RWPE2 (cell line): Measurements from ENCODE around the gene PRDM16.

ENCODE experiments used
- ATAC-seq: fragments of 200-7000 bp; cut with Tn5 transposase; 3 replicates; pipeline ENCODE4 v1.9.1; 2021; ENCODE audit warnings: low read depth
- DNase-seq: peaks from one replicate; pipeline ENCODE4 v3.0.0-alpha.2; 2020; ENCODE audit warnings: low spot score
- H3K27ac ChIP-seq: fragments of 450-650 bp; 2 replicates; pipeline ENCODE4 v1.5.1; 2017; ENCODE audit warnings: mild to moderate bottlenecking; ENCODE audit not compliant: poor library complexity, severe bottlenecking
- H3K27me3 ChIP-seq: fragments of 250-450 bp; sonication (Bioruptor Pico); 2 replicates; pipeline ENCODE4 v1.5.1; 2021; ENCODE audit warnings: mild to moderate bottlenecking, moderate library complexity; ENCODE audit not compliant: insufficient read depth, poor library complexity, severe bottlenecking
- H3K36me3 ChIP-seq: fragments of 250-450 bp; sonication (Bioruptor Pico); 2 replicates; pipeline ENCODE4 v1.5.1; 2020; ENCODE audit warnings: low read depth, mild to moderate bottlenecking, moderate library complexity
- H3K4me1 ChIP-seq: fragments of 250-450 bp; sonication (Bioruptor Pico); 2 replicates; pipeline ENCODE4 v1.5.1; 2021; ENCODE audit warnings: mild to moderate bottlenecking, moderate library complexity; ENCODE audit not compliant: insufficient read depth, poor library complexity, severe bottlenecking
- H3K4me3 ChIP-seq: fragments of 250-450 bp; sonication (Bioruptor Pico); 2 replicates; pipeline ENCODE4 v1.5.1; 2021; ENCODE audit warnings: mild to moderate bottlenecking, moderate library complexity; ENCODE audit not compliant: severe bottlenecking
- H3K9me3 ChIP-seq: fragments of 250-450 bp; sonication (Bioruptor Pico); 2 replicates; pipeline ENCODE4 v1.5.1; 2021; ENCODE audit warnings: mild to moderate bottlenecking, moderate library complexity; ENCODE audit not compliant: severe bottlenecking
- CTCF ChIP-seq: fragments of 450-650 bp; IDR thresholded peaks from one replicate; pipeline ENCODE4 v1.5.1; 2017; ENCODE audit warnings: mild to moderate bottlenecking, moderate library complexity; ENCODE audit not compliant: poor library complexity, severe bottlenecking

PRDM16 gene

GRCh38 chr1:3053366-3053980, 15.5 kb upstream of the PRDM16 start:
- DNase-seq: no peak
- Histone ChIP-seq H3K9me3 (no peaks in the 10 kb centered on the region), H3K36me3 (no peaks in the 10 kb centered on the region), H3K27ac (no peak overlapping the region), H3K27me3 (no peaks in the 10 kb centered on the region), H3K4me1 (no peaks in the 10 kb centered on the region), H3K4me3 (no peak overlapping the region)
- TF ChIP-seq CTCF: no peak
- no peak for ATAC-seq

GRCh38 chr1:3053986-3054385, 15.0 kb upstream of the PRDM16 start:
- Histone ChIP-seq H3K36me3 (no peaks in the 10 kb centered on the region), H3K27me3 (no peaks in the 10 kb centered on the region), H3K4me3 (no peak overlapping the region), H3K4me1 (no peaks in the 10 kb centered on the region), H3K27ac (no peak overlapping the region), H3K9me3 (no peaks in the 10 kb centered on the region)
- no peak for DNase-seq
- no peak for TF ChIP-seq CTCF
- ATAC-seq: no peak

- H3K36me3 ChIP-seq: no peaks in the 10 kb centered on the region
- H3K27me3 ChIP-seq: peaks cover 3% of the 10 kb centered on the region
Measured at GRCh38 chr1:3054474-3054873, 14.5 kb upstream of the PRDM16 start.

GRCh38 chr1:3055051-3055450, 14.0 kb upstream of the PRDM16 start:
- no peak for ATAC-seq
- no peak overlapping the region for H3K27ac ChIP-seq
- H3K36me3 ChIP-seq: no peaks in the 10 kb centered on the region
- H3K4me3 ChIP-seq: no peak overlapping the region
- no peaks in the 10 kb centered on the region for H3K4me1 ChIP-seq
- no peak for TF ChIP-seq CTCF
- DNase-seq: no peak
- H3K9me3 ChIP-seq: no peaks in the 10 kb centered on the region
- H3K27me3 ChIP-seq: peaks cover 3% of the 10 kb centered on the region

More at GRCh38 chr1:3054474-3054873, 14.5 kb upstream of the PRDM16 start:
- peak; percentile 49 for DNase-seq
- Histone ChIP-seq H3K9me3 (no peaks in the 10 kb centered on the region), H3K4me1 (no peaks in the 10 kb centered on the region), H3K27ac (no peak overlapping the region), H3K4me3 (no peak overlapping the region)
- no peak for TF ChIP-seq CTCF
- no peak for ATAC-seq

GRCh38 chr1:3056641-3057040, 12.4 kb upstream of the PRDM16 start:
- Histone ChIP-seq H3K4me3 (no peak overlapping the region), H3K27me3 (peaks cover 8% of the 10 kb centered on the region), H3K9me3 (no peaks in the 10 kb centered on the region), H3K27ac (no peak overlapping the region), H3K36me3 (no peaks in the 10 kb centered on the region), H3K4me1 (no peaks in the 10 kb centered on the region)
- ATAC-seq: no peak
- no peak for DNase-seq
- no peak for TF ChIP-seq CTCF
